HG03442 (cell line): ENCODE measurements around the gene TGM6.
"Not testable (repeated sequence)": the region's sequence is repeated elsewhere in the genome, so short reads cannot be mapped to it uniquely, and the experiment has no call there.

Experiments
- ATAC-seq: cut with Tn5 transposase; IDR thresholded peaks from one replicate; pipeline ENCODE4 v1.9.1; 2021; ENCODE audit warnings: mild to moderate bottlenecking, moderate library complexity; ENCODE audit not compliant: unreplicated experiment

Gene TGM6

DNA sequence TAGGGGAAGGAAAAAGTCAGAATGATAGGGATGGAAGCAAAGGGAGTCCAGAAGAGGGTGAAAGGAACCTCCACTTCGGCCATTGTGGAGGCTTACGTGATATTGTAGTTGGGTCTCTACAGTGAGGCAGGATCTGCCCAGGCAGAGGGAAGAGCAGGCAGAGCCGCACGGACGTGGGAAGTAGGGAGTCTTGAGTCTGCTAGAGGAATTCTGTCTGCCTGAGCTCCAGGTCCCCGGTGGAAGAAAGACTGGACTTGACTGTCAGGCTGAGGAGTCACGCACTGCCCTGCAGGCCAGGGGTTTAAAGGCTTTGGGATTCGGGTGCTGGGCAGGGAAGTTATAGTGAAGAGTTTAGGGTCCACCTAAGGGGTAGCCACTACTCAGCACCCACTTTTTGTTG is 16.4 kb downstream of the TGM6 start:
- ATAC-seq: no peak

DNA sequence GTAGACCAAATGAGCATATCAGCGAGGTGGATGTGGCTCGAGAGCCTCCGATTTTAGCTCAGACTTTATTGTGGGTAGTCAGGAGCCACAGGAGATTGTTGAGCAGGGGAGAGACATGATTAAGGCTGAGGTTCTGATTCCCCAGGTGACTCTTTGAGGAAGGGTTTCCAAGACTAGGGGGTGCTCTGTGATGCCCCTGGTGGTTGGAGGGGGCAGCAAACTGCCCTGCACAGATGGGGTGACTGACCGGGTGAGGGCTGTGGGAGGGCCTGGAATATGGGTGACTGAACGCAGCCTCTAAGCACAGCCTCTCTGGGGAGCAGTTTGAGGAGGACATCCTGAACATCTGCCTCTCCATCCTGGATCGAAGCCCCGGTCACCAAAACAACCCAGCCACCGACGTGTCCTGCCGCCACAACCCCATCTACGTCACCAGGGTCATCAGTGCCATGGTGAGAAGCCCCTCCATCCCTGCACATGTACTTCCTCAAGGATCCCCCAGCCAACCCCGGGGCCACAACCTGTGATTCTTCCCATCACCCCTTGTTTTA is 17.0 kb downstream of the TGM6 start:
- no peak for ATAC-seq

DNA sequence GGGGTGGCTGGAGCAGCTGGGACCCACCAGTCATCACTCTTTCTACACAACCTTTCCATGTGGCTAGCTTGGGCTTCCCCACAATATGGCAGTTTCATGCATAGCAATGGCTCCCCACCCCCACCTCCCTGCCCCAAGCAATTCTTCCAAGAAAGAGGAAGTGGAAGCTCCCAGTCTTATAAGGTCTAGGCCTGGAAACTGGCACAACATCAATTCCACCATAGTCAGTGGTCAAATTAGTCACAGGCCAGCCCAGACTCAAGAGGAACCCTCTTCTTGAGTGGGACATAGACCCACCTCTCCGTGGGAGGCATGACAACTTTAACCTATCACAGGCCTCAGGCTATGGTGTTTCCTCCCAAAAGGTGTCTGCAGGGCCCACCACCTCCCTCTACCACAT is 17.7 kb downstream of the TGM6 start:
- no peak for ATAC-seq

DNA sequence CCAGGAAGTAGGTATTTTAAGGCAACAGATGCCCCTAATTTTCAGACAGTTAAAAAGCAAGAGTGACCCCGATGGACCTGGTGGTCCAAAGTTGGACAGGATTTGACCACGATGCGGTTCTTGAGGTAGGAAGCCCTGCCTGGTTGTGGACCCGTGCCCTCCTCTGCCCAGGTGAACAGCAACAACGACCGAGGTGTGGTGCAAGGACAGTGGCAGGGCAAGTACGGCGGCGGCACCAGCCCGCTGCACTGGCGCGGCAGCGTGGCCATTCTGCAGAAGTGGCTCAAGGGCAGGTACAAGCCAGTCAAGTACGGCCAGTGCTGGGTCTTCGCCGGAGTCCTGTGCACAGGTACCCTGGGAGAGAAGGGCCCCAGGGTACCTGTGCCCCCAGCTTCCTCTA is 18.7 kb downstream of the TGM6 start:
- no peak for ATAC-seq

DNA sequence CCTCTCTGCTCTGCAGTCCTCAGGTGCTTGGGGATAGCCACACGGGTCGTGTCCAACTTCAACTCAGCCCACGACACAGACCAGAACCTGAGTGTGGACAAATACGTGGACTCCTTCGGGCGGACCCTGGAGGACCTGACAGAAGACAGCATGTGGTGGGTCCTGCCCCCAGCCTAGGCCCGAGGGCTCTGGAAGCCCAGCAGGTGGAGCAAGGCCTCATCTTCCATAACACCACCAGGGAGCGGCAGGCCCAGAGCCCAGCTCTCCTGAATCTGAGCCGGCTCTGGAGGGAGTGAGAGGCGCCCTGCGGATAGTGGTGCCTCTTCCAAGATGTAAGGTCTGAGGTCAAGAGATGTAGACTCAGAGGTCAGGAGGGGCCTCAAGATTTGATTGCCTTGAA is 19.6 kb downstream of the TGM6 start:
- ATAC-seq: no peak

DNA sequence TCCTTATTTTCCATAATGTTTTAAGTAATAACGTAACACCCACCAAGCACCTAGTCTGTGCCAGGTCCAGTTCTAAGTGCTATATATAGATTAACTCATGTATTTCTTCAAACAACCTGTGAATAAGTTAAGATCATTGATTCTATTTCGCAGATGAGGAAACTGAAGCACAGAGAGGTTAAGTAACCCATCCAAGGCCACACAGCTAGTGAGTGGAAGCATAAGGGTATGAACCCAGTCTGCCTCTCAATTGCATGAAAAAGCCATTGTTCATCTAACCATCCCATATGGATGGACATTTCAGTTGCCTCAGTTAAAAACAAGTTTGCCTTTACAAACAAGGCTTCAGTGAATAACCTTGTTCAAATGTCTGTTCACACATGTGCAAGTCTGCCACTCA is 20.8 kb downstream of the TGM6 start:
- no peak for ATAC-seq

DNA sequence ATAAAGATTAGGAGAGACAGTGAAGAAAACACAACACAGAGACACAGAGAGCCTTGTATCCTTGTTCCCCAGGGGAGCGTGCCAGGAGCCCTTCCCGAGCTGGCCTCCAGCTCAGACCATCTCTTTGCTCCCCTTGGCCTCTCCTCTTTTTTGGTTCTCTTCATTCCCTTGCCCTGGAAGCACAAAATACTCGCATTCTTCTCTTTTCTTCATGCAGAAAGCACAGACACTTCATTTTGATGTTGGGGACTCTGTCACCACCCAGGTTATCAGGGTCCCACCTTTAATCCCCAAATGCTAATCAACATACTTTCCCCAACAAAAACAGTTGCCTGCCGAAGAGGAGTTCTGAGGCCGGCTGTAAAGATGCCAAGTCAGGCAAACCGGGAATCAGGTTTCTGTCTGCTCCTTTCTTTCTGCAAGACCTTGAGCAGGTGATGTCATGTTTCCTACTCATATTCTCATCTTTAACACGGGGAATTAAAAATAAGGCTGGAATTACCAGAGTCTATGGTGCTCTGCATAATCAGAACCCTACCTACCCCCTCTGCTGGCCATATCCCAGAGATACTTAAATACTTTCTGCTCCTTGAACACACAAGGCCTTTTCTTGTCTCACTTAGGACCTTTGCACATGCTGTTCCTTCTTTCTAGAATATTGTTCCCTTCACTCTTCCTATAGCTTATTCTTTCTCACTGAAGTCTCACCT is 21.7 kb downstream of the TGM6 start:
- no peak for ATAC-seq

DNA sequence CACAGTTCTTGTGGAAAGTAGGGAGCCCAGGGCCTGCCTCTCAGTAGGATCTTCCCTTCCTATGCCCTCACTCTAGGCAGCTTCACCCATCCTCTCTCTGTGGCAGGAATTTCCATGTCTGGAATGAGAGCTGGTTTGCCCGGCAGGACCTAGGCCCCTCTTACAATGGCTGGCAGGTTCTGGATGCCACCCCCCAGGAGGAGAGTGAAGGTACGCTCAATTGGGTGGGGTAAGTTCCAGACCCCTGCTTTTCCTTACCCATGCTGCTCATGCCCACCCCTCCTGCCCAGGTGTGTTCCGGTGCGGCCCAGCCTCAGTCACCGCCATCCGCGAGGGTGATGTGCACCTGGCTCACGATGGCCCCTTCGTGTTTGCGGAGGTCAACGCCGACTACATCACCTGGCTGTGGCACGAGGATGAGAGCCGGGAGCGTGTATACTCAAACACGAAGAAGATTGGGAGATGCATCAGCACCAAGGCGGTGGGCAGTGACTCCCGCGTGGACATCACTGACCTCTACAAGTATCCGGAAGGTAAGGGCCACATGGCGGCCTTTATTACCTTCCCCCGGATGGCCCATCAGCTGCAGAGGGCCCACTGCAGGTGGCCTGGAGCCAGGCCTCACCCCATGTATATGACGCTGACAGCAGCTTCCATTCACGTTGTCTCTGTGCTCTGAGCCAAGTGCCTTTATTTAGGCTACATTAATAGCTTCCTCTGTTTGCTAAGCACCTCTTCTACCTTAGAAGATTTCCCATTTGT is 22.8 kb downstream of the TGM6 start:
- ATAC-seq: no peak

DNA sequence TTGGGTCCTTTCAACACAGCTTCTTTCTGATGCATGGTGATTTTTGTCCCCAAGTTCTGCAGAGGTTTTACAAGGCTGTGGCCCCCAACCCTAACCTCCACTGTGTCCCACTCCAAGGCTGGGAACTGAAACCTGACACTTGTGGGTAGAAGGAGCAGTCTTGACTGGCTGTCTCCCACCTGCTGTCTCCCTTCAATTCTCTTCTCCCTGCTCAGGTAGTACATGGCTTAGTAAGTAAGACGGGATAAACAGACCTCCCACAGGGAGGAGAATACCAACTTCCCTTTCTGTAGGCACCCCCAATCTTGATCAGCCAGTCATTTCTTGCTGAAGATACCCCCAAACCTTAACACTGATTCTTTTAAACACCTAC is 25.0 kb downstream of the TGM6 start:
- ATAC-seq: no peak

DNA sequence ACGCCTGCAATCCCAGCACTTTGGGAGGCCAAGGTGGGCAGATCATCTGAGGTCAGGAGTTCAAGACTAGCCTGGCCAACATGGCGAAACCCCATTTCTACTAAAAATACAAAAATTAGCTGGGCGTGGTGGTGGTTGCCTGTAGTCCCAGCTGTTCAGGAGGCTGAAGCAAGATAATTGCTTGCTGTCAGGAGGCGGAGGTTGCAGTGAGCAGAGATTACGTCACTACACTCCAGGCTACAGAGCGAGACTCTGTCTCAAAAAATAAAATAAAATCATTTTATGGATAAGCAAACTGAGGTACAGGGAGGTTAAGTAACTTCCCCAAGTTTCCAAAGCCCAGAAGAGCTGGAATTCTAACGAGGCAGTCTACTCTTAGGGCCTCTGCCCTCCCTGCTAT is 26.7 kb downstream of the TGM6 start:
- ATAC-seq: not testable (repeated sequence)

DNA sequence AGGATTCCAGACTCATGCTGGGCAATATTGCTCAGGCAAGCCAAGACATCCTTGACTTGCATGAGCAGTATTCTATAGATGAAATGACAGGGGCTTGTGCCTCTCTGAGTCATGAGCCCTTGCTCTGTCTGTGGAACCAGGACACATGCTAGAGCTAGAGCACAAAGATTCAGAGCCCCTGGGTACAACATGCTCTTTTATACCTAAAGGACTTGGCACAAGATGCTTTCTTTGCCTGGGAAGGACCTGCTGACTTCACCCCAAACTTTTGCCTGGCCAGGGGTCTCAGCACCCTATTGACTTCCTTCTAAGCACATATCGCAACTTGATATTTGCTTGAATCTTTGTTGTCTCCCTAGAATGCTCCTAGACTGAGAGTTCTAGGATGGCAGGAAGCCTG is 27.4 kb downstream of the TGM6 start:
- no peak for ATAC-seq

DNA sequence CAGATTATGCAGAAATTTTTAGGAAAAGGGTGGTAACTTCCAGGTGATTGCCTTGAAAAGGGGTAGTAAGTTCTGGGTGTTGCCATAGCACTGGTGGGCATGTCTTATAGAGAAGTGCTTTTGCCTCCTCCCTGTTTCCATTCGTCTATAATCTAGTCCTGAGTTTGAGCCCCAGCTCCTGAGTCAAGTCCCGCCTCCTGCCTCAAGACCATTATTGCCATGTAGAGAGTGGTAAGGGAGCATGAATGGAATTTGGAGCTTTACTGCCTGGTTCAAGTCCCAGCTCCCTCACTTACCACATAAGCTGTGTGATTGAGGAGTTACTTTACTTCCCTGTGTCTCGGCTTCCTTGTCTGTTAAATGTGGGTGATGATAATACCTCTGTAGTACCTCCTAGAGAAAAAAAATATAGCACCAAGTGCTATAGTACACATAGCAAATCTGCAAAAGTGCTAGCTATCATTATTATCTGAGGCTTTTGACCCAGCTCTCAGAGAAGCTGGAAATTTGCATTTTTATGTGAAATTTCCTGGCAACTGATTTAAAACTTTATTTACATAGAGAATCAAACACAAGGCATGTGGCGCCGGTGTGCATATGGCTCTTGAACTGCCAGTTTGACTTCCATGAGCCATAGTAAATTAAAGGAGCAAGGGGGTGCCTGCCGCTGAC is 36.0 kb downstream of the TGM6 start:
- no peak for ATAC-seq

DNA sequence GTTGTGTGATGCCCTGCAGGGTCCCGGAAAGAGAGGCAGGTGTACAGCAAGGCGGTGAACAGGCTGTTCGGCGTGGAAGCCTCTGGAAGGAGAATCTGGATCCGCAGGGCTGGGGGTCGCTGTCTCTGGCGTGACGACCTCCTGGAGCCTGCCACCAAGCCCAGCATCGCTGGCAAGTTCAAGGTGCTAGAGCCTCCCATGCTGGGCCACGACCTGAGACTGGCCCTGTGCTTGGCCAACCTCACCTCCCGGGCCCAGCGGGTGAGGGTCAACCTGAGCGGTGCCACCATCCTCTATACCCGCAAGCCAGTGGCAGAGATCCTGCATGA is 36.5 kb downstream of the TGM6 start:
- no peak for ATAC-seq

DNA sequence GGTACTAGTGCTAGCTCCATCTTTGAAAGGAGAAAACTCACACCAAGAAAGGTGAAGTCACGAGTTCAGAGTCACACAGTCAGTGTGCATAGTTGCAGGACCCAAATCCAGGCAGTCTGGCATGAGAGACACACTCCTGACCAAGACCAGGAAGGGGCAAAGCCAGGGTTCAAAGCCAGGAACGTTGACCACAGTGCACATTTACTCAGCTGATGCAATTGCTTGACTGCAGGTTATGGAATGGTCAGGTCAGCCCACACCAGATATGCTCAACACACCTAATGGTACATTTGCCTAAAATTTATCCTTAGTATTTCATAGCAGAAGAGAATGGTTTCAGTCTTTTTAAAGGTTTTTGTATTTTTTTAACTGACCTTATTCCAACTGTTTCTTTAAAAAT is 37.7 kb downstream of the TGM6 start:
- no peak for ATAC-seq

DNA sequence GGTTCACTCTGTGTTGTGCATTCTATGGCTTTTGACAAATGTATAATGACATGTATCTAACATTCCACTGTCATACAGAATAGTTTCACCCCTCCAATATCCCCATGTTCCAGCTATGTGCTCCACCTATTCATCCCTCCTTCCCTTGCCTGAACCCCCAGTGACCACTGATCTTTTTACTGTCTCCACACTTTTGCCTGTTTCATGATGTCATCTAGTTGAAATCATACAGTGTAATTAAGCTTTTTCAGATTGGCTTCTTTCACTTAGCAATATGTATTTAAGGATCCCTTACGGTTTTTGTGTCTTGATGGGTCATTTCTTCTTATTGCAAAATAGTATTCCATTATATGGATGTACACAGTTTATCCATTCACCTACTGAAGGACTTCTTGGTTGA is 39.8 kb downstream of the TGM6 start:
- ATAC-seq: no peak

DNA sequence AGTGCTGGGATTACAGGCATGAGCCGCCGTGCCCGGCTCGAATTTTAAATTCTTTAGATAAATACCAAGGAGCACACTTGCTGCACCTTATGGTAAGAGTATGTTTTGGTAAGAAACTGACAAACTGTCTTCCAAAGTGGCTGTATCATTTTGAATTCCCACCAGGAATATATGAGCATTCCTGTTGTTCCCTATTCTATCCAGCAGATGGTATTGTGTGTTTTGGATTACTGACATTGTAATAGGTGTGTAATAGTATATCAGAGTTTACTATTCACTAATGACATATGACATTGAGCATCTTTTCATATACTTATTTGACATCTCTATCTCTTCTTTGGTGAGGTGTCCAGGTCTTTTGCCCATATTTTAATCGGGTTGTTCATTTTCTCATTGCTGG is 40.5 kb downstream of the TGM6 start:
- ATAC-seq: no peak

DNA sequence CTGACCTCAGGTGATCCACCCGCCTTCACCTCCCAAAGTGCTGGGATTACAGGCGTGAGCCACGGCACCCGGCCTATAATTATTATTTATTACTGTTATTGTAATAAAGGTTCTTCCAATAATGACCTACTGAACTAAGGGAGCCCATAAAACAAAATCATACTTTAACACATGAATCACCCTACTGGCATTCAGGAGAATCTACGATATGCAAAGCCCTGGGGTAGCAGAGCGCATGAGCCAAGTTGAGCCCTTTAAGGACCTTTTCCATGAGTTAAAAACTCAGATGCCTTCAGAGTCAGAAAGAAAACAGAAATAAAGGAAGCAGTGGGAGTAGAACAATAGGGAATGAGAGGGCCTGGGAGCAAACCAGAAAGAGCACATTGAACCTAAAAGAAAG is 48.4 kb downstream of the TGM6 start:
- no peak for ATAC-seq

DNA sequence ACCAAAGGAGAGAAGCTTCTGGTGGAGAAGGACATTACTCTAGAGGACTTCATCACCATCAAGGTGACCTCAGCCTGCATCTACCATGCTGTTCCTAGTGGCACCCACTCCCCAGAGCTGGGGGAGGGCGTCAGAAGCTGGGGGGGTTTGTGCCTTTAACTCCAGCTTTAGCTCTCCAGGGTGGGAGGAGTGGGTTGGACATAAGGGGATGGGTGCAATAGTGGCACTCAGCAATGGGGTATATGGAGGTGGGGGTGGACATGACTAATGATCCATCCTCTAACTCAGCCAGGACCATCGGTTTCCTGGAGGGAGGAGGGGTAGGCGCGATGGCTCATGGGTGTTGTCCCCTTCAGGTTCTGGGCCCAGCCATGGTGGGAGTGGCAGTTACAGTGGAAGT is 49.8 kb downstream of the TGM6 start:
- ATAC-seq: no peak

DNA sequence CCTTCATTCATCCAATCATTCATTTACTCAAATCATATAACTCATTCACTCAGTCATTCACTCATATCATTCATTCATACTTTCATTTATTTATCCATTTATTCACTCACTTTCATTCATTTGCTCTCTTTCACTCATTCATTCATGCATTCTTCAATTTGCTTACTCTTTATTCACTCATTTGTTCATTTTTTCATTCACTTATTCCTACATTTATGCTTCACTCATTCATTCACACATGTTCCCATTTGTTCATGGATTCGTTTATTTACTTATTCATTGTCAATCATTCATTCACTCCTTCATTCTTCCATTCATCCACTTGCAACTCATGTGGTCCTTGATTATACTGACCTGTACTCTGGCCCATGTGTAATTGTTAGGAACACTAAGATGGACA is 50.5 kb downstream of the TGM6 start:
- no peak for ATAC-seq

DNA sequence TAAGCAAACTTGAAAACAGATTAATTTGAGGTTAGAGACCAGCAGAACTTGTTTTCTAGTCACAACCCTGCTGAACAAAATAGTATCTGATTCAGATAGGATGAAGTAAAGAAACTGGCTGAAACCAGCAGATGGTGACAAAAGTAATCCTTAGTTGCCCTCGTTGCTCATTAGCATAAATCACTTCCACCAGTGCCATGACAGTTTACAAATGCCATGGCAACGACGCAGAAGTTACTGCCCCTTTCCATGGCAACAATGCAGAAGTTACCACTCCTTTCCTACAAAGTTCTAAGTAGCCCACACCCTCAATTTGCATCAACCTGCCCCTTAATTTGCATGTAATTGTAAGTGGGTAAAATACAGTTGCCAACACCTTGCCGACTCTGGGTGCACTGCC is 66.1 kb downstream of the TGM6 start:
- no peak for ATAC-seq

DNA sequence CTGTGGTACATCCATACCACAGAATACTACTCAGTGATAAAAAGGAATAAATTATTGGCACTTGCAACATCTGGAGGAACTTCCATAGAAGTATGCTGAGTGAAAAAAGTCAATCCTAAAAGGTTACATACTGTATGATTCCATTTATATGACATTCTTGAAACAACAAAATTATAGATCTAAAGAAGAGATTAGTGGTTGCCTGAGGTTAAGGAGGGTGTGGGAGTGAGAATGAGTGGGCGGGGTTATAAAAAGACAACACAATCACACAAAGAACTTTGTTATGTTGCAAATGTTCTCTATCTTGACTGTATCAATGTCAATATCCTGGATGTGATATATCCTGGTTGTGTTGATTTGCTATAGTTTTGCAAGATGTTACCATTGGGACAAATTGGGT is 68.7 kb downstream of the TGM6 start:
- no peak for ATAC-seq

DNA sequence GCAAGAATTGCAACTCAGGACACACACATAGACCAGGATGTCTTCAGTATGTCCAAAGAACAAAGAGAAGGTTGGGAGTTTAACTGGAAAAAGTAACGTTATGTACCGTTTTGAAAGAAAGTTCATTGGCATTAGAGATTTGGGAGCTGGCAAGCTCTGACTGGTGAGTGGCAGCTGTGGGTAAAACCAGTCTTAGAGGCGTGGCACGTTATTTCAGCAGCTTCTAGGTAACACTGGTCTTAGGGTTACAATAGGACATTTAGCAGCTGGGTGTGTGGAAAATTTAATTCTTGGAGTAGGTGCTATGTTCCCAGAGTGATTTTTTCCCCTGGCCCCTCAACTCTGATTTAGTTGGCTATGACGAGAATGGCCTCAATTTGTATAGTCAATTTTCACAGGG is 70.7 kb downstream of the TGM6 start:
- ATAC-seq: no peak
